Activated T-helper 17 cell treated with anti-CD3 and anti-CD28 coated beads, Interleukin-2, amount 50 U/mL, for 72 hours (primary cell): ENCODE measurements around the gene NCKAP1. TPM values are rescaled to one million over a fixed set of nuclear protein-coding genes. Genes with fewer than 3 reads are reported as not detected.
A peak's percentile ranks its signal among the peaks of the same experiment; 100 is the strongest.
"Not testable (repeated sequence)": the region's sequence is repeated elsewhere in the genome, so short reads cannot be mapped to it uniquely, and the experiment has no call there.

Experiments
- ATAC-seq: fragments of 150-1000 bp; cut with Tn5 transposase; replicated peaks from 2 replicates; pipeline ENCODE4 v1.10.0; 2021; ENCODE audit warnings: mild to moderate bottlenecking, moderate library complexity
- H3K27ac Mint-ChIP-seq: one replicate; pipeline ENCODE4 v1.8.0; 2022; ENCODE audit warnings: mixed read lengths
- H3K27me3 Mint-ChIP-seq: one replicate; pipeline ENCODE4 v1.8.0; 2022; ENCODE audit warnings: mixed read lengths
- H3K36me3 Mint-ChIP-seq: one replicate; pipeline ENCODE4 v1.8.0; 2022; ENCODE audit warnings: low read depth, mild to moderate bottlenecking, mixed read lengths
- H3K4me1 Mint-ChIP-seq: one replicate; pipeline ENCODE4 v1.8.0; 2022; ENCODE audit warnings: mixed read lengths
- H3K4me3 Mint-ChIP-seq: one replicate; pipeline ENCODE4 v1.8.0; 2022; ENCODE audit warnings: mild to moderate bottlenecking, mixed read lengths
- H3K9me3 Mint-ChIP-seq: one replicate; pipeline ENCODE4 v1.8.0; 2022; ENCODE audit warnings: mixed read lengths
- total RNA-seq, 2 donors: library from RNA; stranded (reverse); gene quantifications; one replicate each; pipeline ENCODE4 v1.2.3, GENCODE V29; 2022

NCKAP1 gene
- total RNA-seq, 2 donors from 2014 or later: 7.6 to 8.4 TPM

- Mint-ChIP-seq H3K4me1 (no peaks in the 10 kb centered on the region), H3K4me3 (no peak overlapping the region), H3K36me3 (peaks cover under 1% of the 10 kb centered on the region), H3K27ac (no peak overlapping the region), H3K27me3 (no peaks in the 10 kb centered on the region), H3K9me3 (no peaks in the 10 kb centered on the region)
- no peak for ATAC-seq
Observed at GRCh38 chr2:182907081-182907830, 131.0 kb downstream of the NCKAP1 start.

DNA sequence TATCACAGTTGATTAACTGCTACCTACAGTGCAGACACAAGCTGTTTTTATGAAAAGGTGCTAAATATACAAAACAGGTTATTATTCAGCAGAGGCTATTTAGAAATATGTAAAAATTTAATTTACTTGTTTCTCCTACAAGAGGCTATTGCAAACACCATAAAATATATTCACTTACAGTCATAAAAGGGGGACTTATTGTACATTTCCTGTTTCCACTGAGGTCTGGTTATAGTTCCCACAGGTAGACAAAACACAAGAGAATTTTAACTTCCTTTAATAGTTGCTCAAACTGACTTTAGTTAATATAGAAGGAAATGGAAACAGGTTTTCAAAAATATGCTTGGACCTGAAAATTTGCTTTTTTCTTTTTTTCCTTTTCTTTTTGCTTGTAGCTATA is 131.8 kb downstream of the NCKAP1 start:
- H3K4me1 Mint-ChIP-seq: no peaks in the 10 kb centered on the region

GRCh38 chr2:182904844-182905243 is 133.4 kb downstream of the NCKAP1 start:
- no peaks in the 10 kb centered on the region for H3K4me1 Mint-ChIP-seq
- no peaks in the 10 kb centered on the region for H3K9me3 Mint-ChIP-seq
- H3K27me3 Mint-ChIP-seq: no peaks in the 10 kb centered on the region
- no peaks in the 10 kb centered on the region for H3K36me3 Mint-ChIP-seq
- no peak overlapping the region for H3K27ac Mint-ChIP-seq
- ATAC-seq: peak; percentile 56
- no peak overlapping the region for H3K4me3 Mint-ChIP-seq

More for the DNA sequence above, 131.8 kb downstream of the NCKAP1 start:
- Mint-ChIP-seq H3K27ac (no peak overlapping the region), H3K4me3 (no peak overlapping the region), H3K27me3 (no peaks in the 10 kb centered on the region), H3K9me3 (no peaks in the 10 kb centered on the region), H3K36me3 (no peaks in the 10 kb centered on the region)
- ATAC-seq: no peak

GRCh38 chr2:182903566-182903965 is 134.7 kb downstream of the NCKAP1 start:
- Mint-ChIP-seq H3K9me3 (no peaks in the 10 kb centered on the region), H3K27me3 (no peaks in the 10 kb centered on the region), H3K4me1 (no peaks in the 10 kb centered on the region), H3K4me3 (no peak overlapping the region), H3K27ac (no peak overlapping the region), H3K36me3 (no peaks in the 10 kb centered on the region)
- no peak for ATAC-seq

- no peak overlapping the region for H3K27ac Mint-ChIP-seq
- no peaks in the 10 kb centered on the region for H3K27me3 Mint-ChIP-seq
- no peak overlapping the region for H3K4me3 Mint-ChIP-seq
- ATAC-seq: no peak
- no peaks in the 10 kb centered on the region for H3K36me3 Mint-ChIP-seq
- no peaks in the 10 kb centered on the region for H3K4me1 Mint-ChIP-seq
- H3K9me3 Mint-ChIP-seq: no peaks in the 10 kb centered on the region
Observed at GRCh38 chr2:182901748-182902147, 136.5 kb downstream of the NCKAP1 start.

DNA sequence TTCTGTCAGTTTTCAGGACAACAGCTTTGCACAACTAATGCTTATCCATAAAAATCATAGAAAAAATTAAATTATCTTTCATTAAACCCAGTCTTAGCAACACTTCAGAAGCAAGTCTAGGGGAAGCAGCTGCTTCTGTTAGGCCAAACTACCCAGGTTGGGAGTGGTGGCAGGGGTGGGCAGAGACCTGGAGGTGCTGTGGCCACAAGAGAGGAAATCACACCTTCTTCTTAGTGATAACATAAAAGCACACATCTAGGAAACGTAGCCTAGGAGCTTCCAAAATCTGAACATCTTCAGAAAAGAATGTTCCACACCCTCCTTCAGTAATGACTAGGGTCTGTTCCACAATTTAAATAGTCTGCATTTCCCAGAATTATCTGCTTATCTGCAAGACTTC is 139.5 kb downstream of the NCKAP1 start:
- no peaks in the 10 kb centered on the region for H3K36me3 Mint-ChIP-seq
- no peaks in the 10 kb centered on the region for H3K27me3 Mint-ChIP-seq
- H3K4me3 Mint-ChIP-seq: no peak overlapping the region
- no peaks in the 10 kb centered on the region for H3K4me1 Mint-ChIP-seq
- no peak overlapping the region for H3K27ac Mint-ChIP-seq
- ATAC-seq: no peak
- no peaks in the 10 kb centered on the region for H3K9me3 Mint-ChIP-seq

- Mint-ChIP-seq H3K4me3 (no peak overlapping the region), H3K4me1 (no peaks in the 10 kb centered on the region), H3K27me3 (no peaks in the 10 kb centered on the region), H3K27ac (no peak overlapping the region), H3K9me3 (no peaks in the 10 kb centered on the region), H3K36me3 (no peaks in the 10 kb centered on the region)
- ATAC-seq: no peak
Observed at GRCh38 chr2:182897137-182897536, 141.1 kb downstream of the NCKAP1 start.

GRCh38 chr2:182895798-182896197 is 142.5 kb downstream of the NCKAP1 start:
- no peak for ATAC-seq
- no peaks in the 10 kb centered on the region for H3K9me3 Mint-ChIP-seq
- H3K27me3 Mint-ChIP-seq: no peaks in the 10 kb centered on the region
- H3K4me1 Mint-ChIP-seq: no peaks in the 10 kb centered on the region
- H3K36me3 Mint-ChIP-seq: no peaks in the 10 kb centered on the region
- H3K27ac Mint-ChIP-seq: no peak overlapping the region
- H3K4me3 Mint-ChIP-seq: no peak overlapping the region

GRCh38 chr2:182895169-182895568 is 143.1 kb downstream of the NCKAP1 start:
- no peaks in the 10 kb centered on the region for H3K36me3 Mint-ChIP-seq
- no peaks in the 10 kb centered on the region for H3K4me1 Mint-ChIP-seq
- H3K27me3 Mint-ChIP-seq: no peaks in the 10 kb centered on the region
- no peaks in the 10 kb centered on the region for H3K9me3 Mint-ChIP-seq
- no peak overlapping the region for H3K27ac Mint-ChIP-seq
- H3K4me3 Mint-ChIP-seq: no peak overlapping the region
- ATAC-seq: no peak

- Mint-ChIP-seq H3K27ac (no peak overlapping the region), H3K4me3 (no peak overlapping the region), H3K36me3 (no peaks in the 10 kb centered on the region), H3K4me1 (no peaks in the 10 kb centered on the region), H3K9me3 (no peaks in the 10 kb centered on the region), H3K27me3 (no peaks in the 10 kb centered on the region)
- no peak for ATAC-seq
Observed at GRCh38 chr2:182894174-182894573, 144.1 kb downstream of the NCKAP1 start.

DNA sequence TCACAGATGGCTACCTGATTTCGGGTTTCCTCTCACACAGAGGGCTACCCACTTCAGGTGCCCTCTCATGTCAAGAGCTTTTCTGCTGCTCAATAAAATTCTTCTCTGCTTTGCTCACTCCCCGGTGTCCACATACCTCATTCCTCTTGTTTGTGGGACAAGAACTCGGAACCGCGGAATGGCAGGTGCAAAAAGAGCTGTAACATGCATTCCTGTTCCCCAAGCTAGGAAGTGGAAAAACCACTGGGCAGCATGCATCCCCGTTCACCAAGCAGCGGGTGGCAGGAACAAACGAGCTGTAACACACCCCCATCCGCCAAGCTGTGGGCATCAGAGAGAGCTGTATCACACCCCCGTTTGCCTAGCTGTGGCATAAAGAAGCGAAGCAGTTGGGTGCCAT is 144.6 kb downstream of the NCKAP1 start:
- H3K27ac Mint-ChIP-seq: no peak overlapping the region
- no peaks in the 10 kb centered on the region for H3K27me3 Mint-ChIP-seq
- H3K4me3 Mint-ChIP-seq: no peak overlapping the region
- no peaks in the 10 kb centered on the region for H3K4me1 Mint-ChIP-seq
- no peak for ATAC-seq
- H3K9me3 Mint-ChIP-seq: no peaks in the 10 kb centered on the region
- H3K36me3 Mint-ChIP-seq: no peaks in the 10 kb centered on the region

- H3K36me3 Mint-ChIP-seq, H3K27me3 Mint-ChIP-seq, H3K9me3 Mint-ChIP-seq, H3K4me1 Mint-ChIP-seq, H3K27ac Mint-ChIP-seq, ATAC-seq, H3K4me3 Mint-ChIP-seq: not testable (repeated sequence)
Observed at GRCh38 chr2:182893035-182893434, 145.2 kb downstream of the NCKAP1 start.

- H3K4me1 Mint-ChIP-seq: no peaks in the 10 kb centered on the region
- no peaks in the 10 kb centered on the region for H3K9me3 Mint-ChIP-seq
- no peak overlapping the region for H3K27ac Mint-ChIP-seq
- no peak for ATAC-seq
- no peak overlapping the region for H3K4me3 Mint-ChIP-seq
- H3K27me3 Mint-ChIP-seq: no peaks in the 10 kb centered on the region
- no peaks in the 10 kb centered on the region for H3K36me3 Mint-ChIP-seq
Observed at GRCh38 chr2:182891611-182892010, 146.6 kb downstream of the NCKAP1 start.

DNA sequence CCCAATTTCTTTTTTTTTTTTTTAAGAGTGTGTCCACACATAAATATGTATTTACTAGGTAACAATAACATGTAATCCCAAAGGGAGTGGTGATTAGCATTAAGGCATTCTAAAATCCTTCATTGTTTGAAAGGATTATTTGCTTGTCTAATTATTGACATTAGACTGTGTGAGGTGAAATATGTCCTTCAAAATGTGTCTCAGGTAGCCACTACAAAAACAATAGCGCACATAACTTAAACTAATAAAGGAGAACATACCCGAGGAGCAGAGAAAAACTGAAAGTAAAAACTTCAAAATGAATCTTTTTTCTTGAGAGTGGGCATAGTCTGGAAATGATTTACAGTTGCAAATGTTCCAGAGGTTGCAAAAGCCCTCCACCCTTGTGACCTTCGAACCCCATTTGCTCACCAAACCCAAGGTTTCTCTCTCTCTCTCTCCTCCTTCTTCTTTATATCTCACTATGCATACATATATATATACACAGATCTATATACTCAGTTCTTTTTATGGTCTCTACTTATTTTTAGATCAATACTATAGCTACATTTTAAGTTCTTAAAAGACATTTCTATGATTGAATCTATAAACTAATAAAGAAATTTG is 147.4 kb downstream of the NCKAP1 start:
- Mint-ChIP-seq H3K4me3 (no peak overlapping the region), H3K9me3 (no peaks in the 10 kb centered on the region), H3K36me3 (no peaks in the 10 kb centered on the region), H3K27me3 (no peaks in the 10 kb centered on the region), H3K4me1 (no peaks in the 10 kb centered on the region), H3K27ac (no peak overlapping the region)
- no peak for ATAC-seq

GRCh38 chr2:182890305-182890704 is 148.0 kb downstream of the NCKAP1 start:
- H3K36me3 Mint-ChIP-seq: no peaks in the 10 kb centered on the region
- H3K27me3 Mint-ChIP-seq: no peaks in the 10 kb centered on the region
- no peaks in the 10 kb centered on the region for H3K4me1 Mint-ChIP-seq
- H3K27ac Mint-ChIP-seq: no peak overlapping the region
- no peak for ATAC-seq
- no peak overlapping the region for H3K4me3 Mint-ChIP-seq
- no peaks in the 10 kb centered on the region for H3K9me3 Mint-ChIP-seq
